B cell (primary cell): ENCODE results near the gene TPP2.

Experiments used
- EZH2 ChIP-seq: IDR thresholded peaks from 2 replicates; pipeline ENCODE4 v1.6.1; 2012; ENCODE audit warnings: borderline replicate concordance, low read depth, mild to moderate bottlenecking, moderate library complexity, low read length; ENCODE audit not compliant: insufficient read depth, poor library complexity, severe bottlenecking
- TF ChIP-seq, protein P1 (sequence below): fragments of 200-600 bp; IDR thresholded peaks from one replicate; pipeline ENCODE4 v1.8.0; 2022; ENCODE audit warnings: antibody characterized with exemption, mild to moderate bottlenecking

DNA sequence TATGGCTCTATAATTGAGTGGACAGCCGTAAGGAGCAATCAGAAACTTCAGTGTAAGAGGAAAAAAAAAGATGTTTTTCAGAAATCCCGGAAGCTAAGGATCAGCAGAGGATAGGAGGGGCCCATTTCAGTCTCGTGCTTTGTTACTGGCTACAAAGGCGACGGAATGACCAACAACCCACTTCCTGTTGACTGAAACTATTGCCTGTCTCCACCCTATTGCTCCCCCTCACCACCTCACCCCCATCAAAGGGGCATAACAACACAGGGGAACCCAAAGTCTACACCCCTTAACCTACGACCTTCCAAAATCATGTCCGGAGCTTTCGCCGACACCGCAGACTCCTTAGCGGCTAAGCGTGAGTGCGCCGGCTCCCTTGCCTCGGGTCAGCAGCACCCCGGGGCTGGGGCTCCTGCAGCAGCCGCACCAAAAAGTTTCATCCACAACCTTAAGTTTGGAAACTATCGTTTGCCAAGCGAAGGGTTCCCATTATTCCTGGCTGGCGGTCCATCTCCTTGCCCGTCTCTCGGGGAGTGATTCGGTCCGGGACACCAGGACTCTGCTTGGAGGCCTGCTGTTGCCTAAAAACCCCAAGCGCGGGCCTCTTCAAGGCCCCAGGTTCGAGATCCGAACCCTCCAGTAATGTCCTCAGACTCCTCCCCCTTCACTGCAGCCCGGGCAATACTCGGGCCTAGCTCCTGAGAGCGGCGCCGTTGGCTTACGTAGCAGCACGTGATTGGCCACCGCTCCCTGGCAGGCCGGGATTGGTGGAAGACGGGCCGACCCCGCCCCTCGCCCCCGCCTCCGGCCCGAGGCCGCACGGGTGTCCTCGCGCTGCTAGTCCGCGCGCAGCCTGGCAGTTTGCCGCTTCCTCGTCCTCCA is at the start of gene TPP2:
- TF ChIP-seq, protein P1, sequence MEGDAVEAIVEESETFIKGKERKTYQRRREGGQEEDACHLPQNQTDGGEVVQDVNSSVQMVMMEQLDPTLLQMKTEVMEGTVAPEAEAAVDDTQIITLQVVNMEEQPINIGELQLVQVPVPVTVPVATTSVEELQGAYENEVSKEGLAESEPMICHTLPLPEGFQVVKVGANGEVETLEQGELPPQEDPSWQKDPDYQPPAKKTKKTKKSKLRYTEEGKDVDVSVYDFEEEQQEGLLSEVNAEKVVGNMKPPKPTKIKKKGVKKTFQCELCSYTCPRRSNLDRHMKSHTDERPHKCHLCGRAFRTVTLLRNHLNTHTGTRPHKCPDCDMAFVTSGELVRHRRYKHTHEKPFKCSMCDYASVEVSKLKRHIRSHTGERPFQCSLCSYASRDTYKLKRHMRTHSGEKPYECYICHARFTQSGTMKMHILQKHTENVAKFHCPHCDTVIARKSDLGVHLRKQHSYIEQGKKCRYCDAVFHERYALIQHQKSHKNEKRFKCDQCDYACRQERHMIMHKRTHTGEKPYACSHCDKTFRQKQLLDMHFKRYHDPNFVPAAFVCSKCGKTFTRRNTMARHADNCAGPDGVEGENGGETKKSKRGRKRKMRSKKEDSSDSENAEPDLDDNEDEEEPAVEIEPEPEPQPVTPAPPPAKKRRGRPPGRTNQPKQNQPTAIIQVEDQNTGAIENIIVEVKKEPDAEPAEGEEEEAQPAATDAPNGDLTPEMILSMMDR, result no peak
- no peak for TF ChIP-seq EZH2
